ENCODE data around the gene KCTD21. TPM values are rescaled to one million over a fixed set of nuclear protein-coding genes. Genes with fewer than 3 reads are reported as not detected.

Gene KCTD21
- total RNA-seq, 1 experiment from 2014 or later, result 9.7 TPM

DNA sequence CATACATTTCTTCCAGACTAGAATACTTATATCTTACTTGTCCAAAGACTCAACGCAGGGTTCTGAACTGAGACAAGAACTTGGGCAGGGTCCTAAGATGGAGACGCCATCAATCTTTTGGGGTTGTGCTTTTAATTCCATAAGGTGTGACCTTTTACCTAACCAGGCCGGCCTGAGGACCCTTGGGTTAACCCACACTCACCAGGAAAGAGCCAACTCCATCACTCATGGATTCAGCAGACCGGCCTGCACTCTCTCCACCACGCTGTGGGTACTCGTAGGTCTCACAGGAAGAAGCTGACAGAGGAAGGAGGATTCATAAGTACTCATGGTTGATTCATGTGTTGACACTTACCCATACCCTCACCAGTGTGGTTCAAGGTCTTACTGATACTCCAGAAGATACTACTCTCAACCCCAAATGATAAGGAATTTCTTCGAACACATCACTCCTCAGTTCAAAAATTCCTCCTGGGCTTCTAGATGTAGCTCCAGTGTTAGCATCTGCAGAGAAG, 36.5 kb upstream of the KCTD21 start:
- intact Hi-C loops (cut with micrococcal nuclease; ENCODE audit: unreplicated experiment) (no loop called here), in situ Hi-C loops (cut with HindIII; ENCODE audit: low pct_unique_long_range_greater_than_20kb, low sequenced_read_pairs) (no loop called here)
- Histone ChIP-seq H3K27me3 (ENCODE audit: control insufficient read depth, insufficient read depth, low read length) (no peaks in the 10 kb centered on the region), H3K4me3 (ENCODE audit: low read depth in 2 of 2, low read length in 2 of 2) (no peak overlapping the region), H3K36me3 (ENCODE audit: control insufficient read depth, insufficient read depth, low read length) (no peaks in the 10 kb centered on the region), H3K27ac (ENCODE audit: low read length) (no peak overlapping the region), H3K4me1 (ENCODE audit: control insufficient read depth, insufficient read depth, low read length) (no peaks in the 10 kb centered on the region), H3K9me3 (ENCODE audit: control insufficient read depth, insufficient read depth, low read depth, low read length) (no peaks in the 10 kb centered on the region)
- ATAC-seq, result no peak
- CTCF ChIA-PET, result no interaction called here
- DNase-seq (ENCODE audit: low read depth, low spot score), result no peak
- POLR2A ChIA-PET, result no interaction called here
- no peak for TF ChIP-seq TCF7L2 (IDR thresholded peaks at IDR 0.05; ENCODE audit: low read depth, low read length)
- TF ChIP-seq CTCF (IDR thresholded peaks at IDR 0.05), result no peak
- TF ChIP-seq REST (IDR thresholded peaks at IDR 0.05; ENCODE audit: insufficient read depth in 1 of 2, low read depth in 2 of 2, low read length in 1 of 2), result no peak
- TF ChIP-seq POLR2AphosphoS5 (IDR thresholded peaks at IDR 0.05; ENCODE audit: low read depth, low read length), result no peak
- no peak for TF ChIP-seq SIN3A (IDR thresholded peaks at IDR 0.05; ENCODE audit: borderline replicate concordance, insufficient read depth, low read depth, low read length)
- no TSS peak for BruUV-seq (replicated peaks)

GRCh38 chr11:78224506-78224905, 36.1 kb upstream of the KCTD21 start:
- no peaks in the 10 kb centered on the region for H3K27me3 ChIP-seq (ENCODE audit: control insufficient read depth, insufficient read depth, low read length)
- ChIA-PET POLR2A (no interaction called here), CTCF (no interaction called here)
- H3K4me1 ChIP-seq (ENCODE audit: control insufficient read depth, insufficient read depth, low read length), result no peaks in the 10 kb centered on the region
- intact Hi-C loops (cut with micrococcal nuclease; ENCODE audit: unreplicated experiment) (no loop called here), in situ Hi-C loops (cut with HindIII; ENCODE audit: low pct_unique_long_range_greater_than_20kb, low sequenced_read_pairs) (no loop called here)
- no peak for DNase-seq (ENCODE audit: low read depth, low spot score)
- BruUV-seq (replicated peaks), result no TSS peak
- TF ChIP-seq TCF7L2 (IDR thresholded peaks at IDR 0.05; ENCODE audit: low read depth, low read length) (no peak), POLR2AphosphoS5 (IDR thresholded peaks at IDR 0.05; ENCODE audit: low read depth, low read length) (no peak), SIN3A (IDR thresholded peaks at IDR 0.05; ENCODE audit: borderline replicate concordance, insufficient read depth, low read depth, low read length) (no peak), REST (IDR thresholded peaks at IDR 0.05; ENCODE audit: insufficient read depth in 1 of 2, low read depth in 2 of 2, low read length in 1 of 2) (no peak), CTCF (IDR thresholded peaks at IDR 0.05) (no peak)
- H3K4me3 ChIP-seq (ENCODE audit: low read depth in 2 of 2, low read length in 2 of 2), result no peak overlapping the region
- no peak overlapping the region for H3K27ac ChIP-seq (ENCODE audit: low read length)
- H3K36me3 ChIP-seq (ENCODE audit: control insufficient read depth, insufficient read depth, low read length), result no peaks in the 10 kb centered on the region
- H3K9me3 ChIP-seq (ENCODE audit: control insufficient read depth, insufficient read depth, low read depth, low read length), result no peaks in the 10 kb centered on the region
- no peak for ATAC-seq

Measured in Panc1 (cell line).